Measurements from ENCODE around the gene OVCH2. TPM values are rescaled to one million over a fixed set of nuclear protein-coding genes. Genes with fewer than 3 reads are reported as not detected.

Gene OVCH2
- total RNA-seq, 1 donor from 2014 or later: not detected

DNA sequence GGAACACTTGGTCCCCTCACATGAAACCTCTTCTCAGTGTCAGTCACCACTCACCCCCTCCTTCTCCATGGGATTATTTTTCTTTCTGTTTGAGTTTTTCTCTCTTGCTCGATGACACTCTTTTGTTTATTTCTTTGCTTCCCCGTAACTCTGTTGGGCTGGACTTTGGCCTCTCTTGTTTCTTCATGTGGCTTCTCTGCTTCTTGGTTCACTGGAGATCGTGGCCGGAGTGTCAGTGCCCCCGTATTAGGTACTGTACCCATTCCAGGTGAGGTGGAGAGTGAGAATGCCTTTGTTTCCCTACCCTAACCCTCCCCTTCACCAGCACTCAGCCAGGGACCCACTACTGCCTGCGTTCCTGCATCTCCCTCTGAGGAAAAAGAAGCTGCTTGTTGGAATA is 65.5 kb downstream of the OVCH2 start:
- DNase-seq (ENCODE audit: low read depth in 2 of 2): no peak

DNA sequence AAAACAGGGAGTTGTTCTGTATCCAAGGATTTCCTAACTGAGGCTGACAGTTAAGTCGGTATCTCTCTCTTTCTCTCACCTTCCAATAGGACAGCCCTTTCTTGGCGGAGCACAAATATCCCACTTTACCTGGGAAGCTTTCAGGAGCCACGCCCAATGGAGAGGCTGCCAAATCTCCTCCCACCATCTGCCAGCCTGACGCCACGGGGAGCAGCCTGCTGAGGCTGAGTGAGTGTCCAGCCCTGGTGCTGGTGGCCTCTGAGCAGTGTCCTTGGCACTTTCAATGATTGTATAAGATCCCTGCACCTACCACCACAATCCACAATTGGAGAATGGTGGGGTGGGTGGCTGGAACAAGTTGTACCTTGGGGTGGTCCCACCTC is 66.6 kb downstream of the OVCH2 start:
- no peak for DNase-seq (ENCODE audit: low read depth in 2 of 2)

Other genes starting within 250 kb of the OVCH2 start
- gene OLFML1, start 221.0 kb downstream of the OVCH2 start, total RNA-seq: 0.25 TPM in 1 of 2 replicates, not detected in the other
- 1.7 and 4.6 TPM in 2 replicates for gene PPFIBP2, start 192.5 kb downstream of the OVCH2 start, total RNA-seq
- gene CYB5R2, start 33.0 kb downstream of the OVCH2 start, total RNA-seq: 0.25 and 0.77 TPM in 2 replicates
- gene OR5P2, start 90.5 kb upstream of the OVCH2 start, total RNA-seq: not detected in 2 replicates
- gene OR5P3, start 124.4 kb upstream of the OVCH2 start, total RNA-seq: not detected in 2 replicates
- gene OR10A6, start 224.8 kb upstream of the OVCH2 start, total RNA-seq: not detected in 2 replicates
- gene OR10A3, start 235.2 kb upstream of the OVCH2 start, total RNA-seq: not detected in 2 replicates

Measured in dermis microvascular lymphatic vessel endothelial cell (primary cell).